ENCODE data around the gene TES.
"Not testable (repeated sequence)": the region's sequence is repeated elsewhere in the genome, so short reads cannot be mapped to it uniquely, and the experiment has no call there.

Gene TES

GRCh38 chr7:116291937-116292336 is 81.6 kb downstream of the TES start:
- TF ChIP-seq, protein P1, sequence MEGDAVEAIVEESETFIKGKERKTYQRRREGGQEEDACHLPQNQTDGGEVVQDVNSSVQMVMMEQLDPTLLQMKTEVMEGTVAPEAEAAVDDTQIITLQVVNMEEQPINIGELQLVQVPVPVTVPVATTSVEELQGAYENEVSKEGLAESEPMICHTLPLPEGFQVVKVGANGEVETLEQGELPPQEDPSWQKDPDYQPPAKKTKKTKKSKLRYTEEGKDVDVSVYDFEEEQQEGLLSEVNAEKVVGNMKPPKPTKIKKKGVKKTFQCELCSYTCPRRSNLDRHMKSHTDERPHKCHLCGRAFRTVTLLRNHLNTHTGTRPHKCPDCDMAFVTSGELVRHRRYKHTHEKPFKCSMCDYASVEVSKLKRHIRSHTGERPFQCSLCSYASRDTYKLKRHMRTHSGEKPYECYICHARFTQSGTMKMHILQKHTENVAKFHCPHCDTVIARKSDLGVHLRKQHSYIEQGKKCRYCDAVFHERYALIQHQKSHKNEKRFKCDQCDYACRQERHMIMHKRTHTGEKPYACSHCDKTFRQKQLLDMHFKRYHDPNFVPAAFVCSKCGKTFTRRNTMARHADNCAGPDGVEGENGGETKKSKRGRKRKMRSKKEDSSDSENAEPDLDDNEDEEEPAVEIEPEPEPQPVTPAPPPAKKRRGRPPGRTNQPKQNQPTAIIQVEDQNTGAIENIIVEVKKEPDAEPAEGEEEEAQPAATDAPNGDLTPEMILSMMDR (conservative IDR thresholded peaks at IDR 0.05; ENCODE audit: low read depth, low read length), result no peak
- no peak for DNase-seq (ENCODE audit: low read depth)
- no peak overlapping the region for H3K4me3 ChIP-seq (ENCODE audit: low read length)

DNA sequence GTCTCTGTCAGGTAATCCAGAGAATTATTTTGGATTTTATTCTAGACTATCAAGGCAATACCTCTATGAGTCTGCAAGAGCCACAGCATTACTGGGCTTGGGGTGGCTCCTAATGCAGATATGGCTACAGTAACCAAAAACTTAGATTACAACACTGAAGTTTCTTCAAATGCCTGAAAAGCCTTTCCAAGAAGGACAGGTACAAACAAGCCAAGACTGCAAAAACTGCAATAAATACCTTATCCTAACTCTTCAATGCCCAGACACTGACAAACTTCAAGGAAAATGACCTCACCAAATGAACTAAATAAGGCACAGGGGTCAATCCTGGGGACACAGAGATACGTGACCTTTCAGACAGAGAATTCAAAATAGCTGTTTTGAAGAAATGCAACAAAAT is 82.0 kb downstream of the TES start:
- no peak overlapping the region for H3K4me3 ChIP-seq (ENCODE audit: low read length)
- TF ChIP-seq, protein P1 (conservative IDR thresholded peaks at IDR 0.05; ENCODE audit: low read depth, low read length), result no peak
- DNase-seq (ENCODE audit: low read depth), result no peak

DNA sequence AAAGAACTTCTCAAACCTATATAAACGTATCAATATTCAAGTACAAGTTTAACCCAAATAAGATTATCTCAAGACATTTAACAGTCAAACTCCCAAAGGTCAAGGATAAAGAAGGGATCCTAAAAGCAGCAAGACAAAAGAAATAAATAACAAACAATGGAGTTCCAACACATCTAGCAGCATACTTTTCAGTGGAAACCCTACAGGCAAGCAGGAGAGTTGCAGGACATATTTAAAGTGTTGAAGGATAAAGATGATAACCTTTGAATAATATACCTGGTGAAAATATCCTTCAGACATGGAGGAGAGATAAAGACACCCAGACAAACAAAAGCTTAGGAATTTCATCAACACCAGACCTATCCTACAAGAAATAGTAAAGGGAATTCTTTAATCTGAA is 82.8 kb downstream of the TES start:
- TF ChIP-seq, protein P1 (conservative IDR thresholded peaks at IDR 0.05; ENCODE audit: low read depth, low read length), result no peak
- H3K4me3 ChIP-seq (ENCODE audit: low read length), result no peak overlapping the region
- DNase-seq (ENCODE audit: low read depth), result no peak

DNA sequence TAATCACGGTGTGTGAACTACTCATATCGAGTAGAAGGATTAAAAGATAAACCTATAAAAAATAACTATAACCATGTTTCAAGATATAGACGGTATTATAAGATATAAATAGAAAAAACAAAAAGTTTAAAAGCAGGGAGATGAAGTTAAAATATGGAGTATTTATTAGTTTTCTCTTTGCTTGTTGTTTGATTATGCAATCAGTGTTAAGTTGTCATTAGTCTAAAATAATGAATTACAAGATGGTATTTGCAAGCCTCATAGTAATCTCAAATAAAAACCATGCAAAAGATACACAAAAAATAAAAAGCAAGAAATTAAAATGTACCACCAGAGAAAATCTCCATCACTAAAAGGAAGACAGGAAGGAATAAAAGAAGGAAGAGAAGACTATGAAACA is 83.3 kb downstream of the TES start:
- TF ChIP-seq, protein P1 (conservative IDR thresholded peaks at IDR 0.05; ENCODE audit: low read depth, low read length), result no peak
- H3K4me3 ChIP-seq (ENCODE audit: low read length), result no peak overlapping the region
- no peak for DNase-seq (ENCODE audit: low read depth)

DNA sequence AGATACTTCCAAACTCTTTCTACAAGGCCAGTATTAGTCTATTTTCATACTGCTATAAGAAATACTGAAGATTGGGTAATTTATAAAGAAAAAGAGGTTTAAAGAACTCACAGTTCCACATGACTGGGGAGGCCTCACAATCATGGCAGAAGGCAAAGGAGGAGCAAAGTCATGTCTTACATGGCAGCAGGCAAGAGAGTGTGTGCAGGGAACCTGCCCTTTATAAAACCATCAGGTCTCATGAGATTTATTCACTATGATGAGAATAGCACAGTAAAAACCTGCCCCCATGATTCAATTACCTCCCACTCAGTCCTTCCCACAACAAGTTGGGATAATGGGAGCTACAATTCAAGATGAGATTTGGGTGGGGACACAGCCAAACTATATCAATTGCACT is 85.6 kb downstream of the TES start:
- not testable (repeated sequence) for DNase-seq (ENCODE audit: low read depth); H3K4me3 ChIP-seq (ENCODE audit: low read length)

GRCh38 chr7:116298055-116298454 is 87.7 kb downstream of the TES start:
- no peak for DNase-seq (ENCODE audit: low read depth)
- TF ChIP-seq, protein P1 (conservative IDR thresholded peaks at IDR 0.05; ENCODE audit: low read depth, low read length), result no peak
- no peak overlapping the region for H3K4me3 ChIP-seq (ENCODE audit: low read length)

GRCh38 chr7:116298576-116298975 is 88.2 kb downstream of the TES start:
- no peak for DNase-seq (ENCODE audit: low read depth)
- TF ChIP-seq, protein P1 (conservative IDR thresholded peaks at IDR 0.05; ENCODE audit: low read depth, low read length), result no peak
- H3K4me3 ChIP-seq (ENCODE audit: low read length), result no peak overlapping the region
